Right cardiac atrium (tissue), 5 donors: ENCODE measurements around the gene GTSE1. TPM values are rescaled to one million over a fixed set of nuclear protein-coding genes. Genes with fewer than 3 reads are reported as not detected.
"Not testable (repeated sequence)": the region's sequence is repeated elsewhere in the genome, so short reads cannot be mapped to it uniquely, and the experiment has no call there.

Source experiments
- ATAC-seq, 2 donors: fragments of 200-7000 bp; cut with Tn5 transposase; one replicate each; pipeline versions ENCODE4 v1.8.0 to v1.9.1; 2020; ENCODE audit warnings: moderate library complexity in 2 of 2, mild to moderate bottlenecking in 1 of 2
- DNase-seq, 3 donors: peaks; one replicate each; pipeline ENCODE4 v3.0.0-alpha.2; 2020
- H3K27ac ChIP-seq: one replicate; pipeline ENCODE4 v1.5.1; 2013; ENCODE audit warnings: mild to moderate bottlenecking, low read length, control low read depth, moderate library complexity
- H3K27me3 ChIP-seq: one replicate; pipeline ENCODE4 v1.6.1; 2013; ENCODE audit not compliant: control insufficient read depth, insufficient read depth
- H3K4me1 ChIP-seq: one replicate; pipeline ENCODE4 v1.6.1; 2013; ENCODE audit warnings: low read length; ENCODE audit not compliant: control insufficient read depth, insufficient read depth
- H3K4me3 ChIP-seq: one replicate; pipeline ENCODE4 v1.5.1; 2013; ENCODE audit warnings: low read length, control low read depth
- H3K9me3 ChIP-seq: one replicate; pipeline ENCODE4 v1.6.1; 2013; ENCODE audit warnings: low read length; ENCODE audit not compliant: control insufficient read depth
- WGBS: extraction: QIAGEN DNeasy Blood & Tissue Kit; methylation state at CpG from one replicate; pipeline ENCODE4 v1.1.7; 2013; 5-methylcytosine and 5-hydroxymethylcytosine counted together
- intact Hi-C, 4 donors: fragments of 100-400 bp; cut with DNase I; formaldehyde crosslinking; loops; one replicate each; pipeline versions ENCODE4 v1.11.0 to v1.14.0; 2022 to 2023
- polyA plus RNA-seq: library from polyadenylated mRNA; stranded (reverse); fragments of 200-250 nt; gene quantifications from one replicate; pipeline ENCODE4 v1.2.3, GENCODE V29; 2013
- total RNA-seq, 4 donors: library from RNA; stranded (reverse); fragmentation: NEBNext Ultra II Directional; extraction: Animal tissue kit (Norgen Biotek cat#: 25700); gene quantifications; one replicate each; pipeline ENCODE4 v1.2.1, GENCODE V29; 2021
- donor health status: healthy with polysubstance abuse.
- donor health status: DM: no; HTN: yes; CAD: no.
- donor health status: DM: no; HTN: no; CAD: no.
- donor health status: DM: no; HTN: yes; CAD: no; lungs with severe emphysema.
- donor health status: DM: yes; HTN: yes; CAD: no.

GTSE1 gene
- total and polyA plus RNA-seq, 5 donors = 0.42 to 1.8 (median 1.2) TPM

DNA sequence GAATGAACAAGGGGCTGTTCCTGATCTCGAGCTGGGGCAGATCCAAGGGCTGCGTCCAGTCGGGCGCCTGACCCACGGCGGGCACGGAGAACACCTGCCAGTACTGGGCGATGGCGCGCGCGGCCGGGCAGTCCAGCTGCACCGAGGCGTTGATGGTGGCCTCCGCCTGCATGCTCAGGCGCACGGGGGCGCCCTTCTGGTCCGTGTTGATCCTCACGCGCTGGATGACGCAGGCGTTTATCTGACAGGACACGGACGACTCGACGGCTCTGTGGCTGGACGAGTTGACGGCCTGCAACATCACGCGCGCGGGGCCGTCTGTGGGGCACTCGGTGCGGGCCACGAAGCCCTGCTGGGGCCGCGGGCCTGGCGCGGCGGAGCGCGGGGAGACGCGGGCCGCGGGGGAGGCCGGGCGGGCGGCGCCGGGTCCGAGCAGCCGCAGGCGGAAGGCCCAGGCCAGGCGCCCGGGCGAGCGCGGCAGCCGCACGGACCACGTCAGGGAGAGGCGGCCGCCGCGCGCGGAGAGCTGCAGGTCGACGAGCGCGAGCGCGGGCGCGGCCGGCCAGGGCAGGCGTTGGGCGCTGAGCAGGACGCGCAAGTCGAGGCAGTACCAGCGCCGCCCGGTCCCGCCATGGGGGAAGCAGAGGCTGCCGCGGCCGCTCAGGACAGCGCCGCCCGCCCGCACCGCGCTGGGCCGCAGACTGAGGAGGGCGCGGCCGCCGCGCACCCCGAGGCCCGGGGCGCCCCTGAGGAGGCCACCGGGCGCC is 34.0 kb upstream of the GTSE1 start:
- intact Hi-C loops = no loop called here

DNA sequence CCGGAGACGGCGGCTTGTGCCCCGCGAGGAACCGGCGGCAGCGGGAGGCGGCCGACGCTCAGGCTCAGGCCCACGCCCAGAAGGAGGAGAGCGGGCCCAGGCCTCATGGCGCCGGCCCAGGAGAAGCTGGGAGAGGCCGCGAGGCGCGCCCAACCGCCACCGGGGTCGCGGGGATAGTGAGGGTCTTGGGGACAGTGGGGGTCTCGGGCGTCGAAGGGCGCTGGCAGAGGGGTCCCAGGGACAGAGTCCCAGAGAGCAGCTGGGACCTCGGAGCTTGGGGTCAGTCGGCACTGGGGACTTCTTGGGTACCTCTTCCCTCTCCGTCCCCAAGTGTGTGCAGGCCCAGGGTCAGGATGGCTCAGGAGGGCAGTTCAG is 33.5 kb upstream of the GTSE1 start, which contains the start of gene PKDREJ:
Gene PKDREJ, minus strand, starts transcription at position 128 of the 375 bp plus-strand sequence. Its CDS starts 21 bp downstream, at position 107.
- DNase-seq = peak in 1 of 3 donors; percentile 67
- Histone ChIP-seq H3K27ac (no peak within 1 kb of the TSS), H3K4me3 (peak within 1 kb of the TSS; percentile 33), H3K9me3 (no peaks in the 10 kb centered on the region), H3K27me3 (no peaks in the 10 kb centered on the region), H3K4me1 (peaks cover 4% of the 10 kb centered on the region)
- WGBS = 45% methylated on average over 30 of the region's 30 CpGs
- intact Hi-C loops = no loop called here
- ATAC-seq = no peak

More for the DNA sequence above, 34.0 kb upstream of the GTSE1 start:
- H3K27ac ChIP-seq = no peak overlapping the region
- no peaks in the 10 kb centered on the region for H3K9me3 ChIP-seq
- H3K27me3 ChIP-seq = no peaks in the 10 kb centered on the region
- H3K4me1 ChIP-seq = peaks cover 4% of the 10 kb centered on the region
- peak; percentile 77 to 90 (median 89) for DNase-seq
- ATAC-seq = peak; percentile 66 to 71
- peak overlapping the region; percentile 33 for H3K4me3 ChIP-seq
- WGBS = 8% methylated on average over 109 of the region's 109 CpGs

DNA sequence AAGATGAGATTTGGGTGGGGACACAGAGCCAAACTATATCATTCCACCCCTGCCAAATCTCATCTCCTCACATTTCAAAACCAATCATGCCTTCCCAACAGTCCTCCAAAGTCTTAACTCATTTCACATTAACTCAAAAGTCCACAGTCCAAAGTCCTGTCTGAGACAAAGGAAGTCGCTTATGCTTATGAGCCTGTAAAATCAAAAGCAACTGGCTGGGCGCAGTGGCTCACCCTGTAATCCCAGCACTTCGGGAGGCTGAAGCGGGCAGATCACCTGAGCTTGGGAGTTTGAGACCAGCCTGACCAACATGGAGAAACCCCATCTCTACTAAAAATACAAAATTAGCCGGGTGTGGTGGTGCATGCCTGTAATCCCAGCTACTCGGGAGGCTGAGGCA is 32.1 kb upstream of the GTSE1 start:
- DNase-seq, intact Hi-C loops, H3K9me3 ChIP-seq, H3K4me3 ChIP-seq, ATAC-seq, H3K4me1 ChIP-seq, H3K27ac ChIP-seq, H3K27me3 ChIP-seq: not testable (repeated sequence)
- 98% methylated on average over 6 of the region's 6 CpGs for WGBS

DNA sequence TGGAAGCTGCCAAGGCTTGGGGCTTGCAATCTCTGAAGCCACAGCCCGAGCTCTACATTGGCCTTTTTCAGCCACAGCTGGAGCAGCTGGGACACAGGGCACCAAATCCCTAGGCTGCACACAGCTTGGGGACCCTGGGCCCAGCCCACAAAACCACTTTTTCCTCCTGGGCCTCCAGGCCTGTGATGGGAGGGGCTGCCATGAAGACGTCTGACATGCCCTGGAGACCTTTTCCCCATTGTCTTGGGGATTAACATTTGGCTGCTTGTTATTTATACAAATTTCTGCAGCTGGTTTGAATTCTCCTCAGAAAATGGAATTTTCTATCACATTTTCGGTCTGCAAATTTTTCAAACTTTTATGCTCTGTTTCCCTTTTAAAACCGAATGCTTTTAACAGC is 31.0 kb upstream of the GTSE1 start:
- intact Hi-C loops, H3K9me3 ChIP-seq, H3K27me3 ChIP-seq, ATAC-seq, H3K4me3 ChIP-seq, H3K27ac ChIP-seq, DNase-seq, H3K4me1 ChIP-seq: not testable (repeated sequence)
- WGBS = 93% methylated on average over 4 of the region's 4 CpGs

DNA sequence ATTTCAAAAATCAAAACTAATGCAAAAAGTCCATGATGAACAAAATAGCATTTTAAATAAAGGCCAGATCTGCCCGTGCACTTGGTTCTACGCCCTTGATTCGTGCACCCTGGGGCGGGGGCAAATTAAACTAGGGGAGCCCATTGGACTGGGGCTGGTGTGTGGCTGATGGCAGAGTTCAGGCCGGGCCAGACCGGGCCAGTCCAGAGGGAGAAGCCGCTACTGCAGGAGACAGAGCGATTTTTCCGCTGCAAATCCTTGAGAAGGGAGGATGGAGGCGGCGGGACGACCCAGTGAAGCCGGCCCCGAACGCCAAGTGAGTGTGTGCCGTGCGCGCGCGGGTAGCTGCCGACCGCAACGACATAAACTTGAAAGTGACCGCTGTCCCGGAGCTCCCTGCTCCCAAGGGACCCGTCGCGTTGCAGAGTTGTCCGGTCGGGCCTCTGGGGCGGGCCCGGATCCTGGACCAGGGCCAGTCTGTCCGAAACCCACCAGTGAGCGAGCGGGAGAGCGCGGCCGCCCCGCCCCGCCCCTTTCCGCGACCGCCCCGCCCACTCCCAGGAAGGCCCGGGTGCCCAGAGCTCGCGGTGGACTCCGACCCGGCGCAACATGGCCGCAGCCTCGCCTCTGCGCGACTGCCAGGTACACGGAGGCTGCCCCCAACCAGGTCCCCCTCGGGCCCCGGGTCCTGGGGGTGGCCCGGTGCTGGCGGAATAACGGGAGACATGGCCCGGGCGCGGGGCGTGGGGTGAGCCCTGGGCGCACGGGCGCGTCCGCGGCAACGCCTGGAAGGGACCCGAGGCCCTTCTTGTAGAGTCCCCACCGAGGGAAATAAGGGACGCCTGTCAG is 29.0 kb upstream of the GTSE1 start, which contains the start of gene TTC38:
Gene TTC38, plus strand, starts transcription at position 578 of the 849 bp plus-strand sequence. Its CDS starts 32 bp downstream, at position 610.
- no peaks in the 10 kb centered on the region for H3K4me1 ChIP-seq
- peak within 1 kb of the TSS; percentile 88 for H3K4me3 ChIP-seq
- intact Hi-C loops = no loop called here
- ATAC-seq = peak; percentile 97 to 98
- under 1% methylated on average over 74 of the region's 74 CpGs for WGBS
- H3K27ac ChIP-seq = peak within 1 kb of the TSS; percentile 76
- H3K9me3 ChIP-seq = no peaks in the 10 kb centered on the region
- H3K27me3 ChIP-seq = no peaks in the 10 kb centered on the region
- DNase-seq = peak; percentile 96 to 98 (median 98)

DNA sequence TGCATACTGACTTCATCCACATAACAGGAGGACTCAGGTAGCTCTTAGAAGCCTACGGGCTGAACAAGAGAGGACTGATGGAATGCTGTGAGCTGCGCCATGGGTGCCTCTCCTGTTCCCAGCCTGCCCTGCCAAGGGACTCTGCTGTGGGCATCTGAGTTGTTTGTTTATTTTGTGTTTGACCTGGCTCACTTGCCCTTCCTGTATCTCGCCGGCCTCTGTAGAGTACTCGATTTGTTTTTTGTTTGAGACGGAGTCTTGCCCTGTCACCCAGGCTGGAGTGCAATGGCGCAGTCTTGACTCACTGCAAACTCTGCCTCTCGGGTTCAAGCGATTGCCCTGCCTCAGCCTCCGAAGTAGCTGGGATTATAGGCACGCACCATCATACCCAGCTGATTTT is 27.1 kb upstream of the GTSE1 start:
- intact Hi-C loops = no loop called here
- no peak overlapping the region for H3K27ac ChIP-seq
- WGBS = 79% methylated on average over 11 of the region's 11 CpGs
- H3K4me1 ChIP-seq = no peaks in the 10 kb centered on the region
- ATAC-seq = no peak
- H3K4me3 ChIP-seq = no peak overlapping the region
- H3K27me3 ChIP-seq = no peaks in the 10 kb centered on the region
- no peak for DNase-seq
- H3K9me3 ChIP-seq = no peaks in the 10 kb centered on the region

DNA sequence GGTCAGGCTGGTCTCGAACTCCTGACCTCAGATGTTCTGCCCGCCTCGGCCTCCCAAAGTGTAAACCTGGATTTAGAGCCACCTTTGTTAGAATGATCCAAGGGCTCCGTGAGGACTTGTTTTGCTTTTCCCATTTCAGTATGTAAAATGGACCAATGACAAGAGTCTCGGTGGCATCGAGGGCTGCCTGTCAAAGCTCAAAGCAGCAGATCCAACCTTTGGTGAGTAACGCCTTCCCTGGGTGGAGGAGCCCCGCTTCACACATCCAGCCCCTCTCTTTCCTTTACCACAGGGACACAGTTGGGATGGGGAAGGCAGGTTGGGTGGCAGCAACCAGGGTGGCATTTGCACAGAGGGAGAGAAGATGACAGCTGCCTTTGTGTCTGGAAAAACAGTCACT is 24.5 kb upstream of the GTSE1 start:
- H3K9me3 ChIP-seq = no peaks in the 10 kb centered on the region
- ATAC-seq = no peak
- no peak overlapping the region for H3K27ac ChIP-seq
- no peak for DNase-seq
- 97% methylated on average over 8 of the region's 8 CpGs for WGBS
- H3K4me3 ChIP-seq = no peak overlapping the region
- no peaks in the 10 kb centered on the region for H3K27me3 ChIP-seq
- no peaks in the 10 kb centered on the region for H3K4me1 ChIP-seq
- intact Hi-C loops = no loop called here

DNA sequence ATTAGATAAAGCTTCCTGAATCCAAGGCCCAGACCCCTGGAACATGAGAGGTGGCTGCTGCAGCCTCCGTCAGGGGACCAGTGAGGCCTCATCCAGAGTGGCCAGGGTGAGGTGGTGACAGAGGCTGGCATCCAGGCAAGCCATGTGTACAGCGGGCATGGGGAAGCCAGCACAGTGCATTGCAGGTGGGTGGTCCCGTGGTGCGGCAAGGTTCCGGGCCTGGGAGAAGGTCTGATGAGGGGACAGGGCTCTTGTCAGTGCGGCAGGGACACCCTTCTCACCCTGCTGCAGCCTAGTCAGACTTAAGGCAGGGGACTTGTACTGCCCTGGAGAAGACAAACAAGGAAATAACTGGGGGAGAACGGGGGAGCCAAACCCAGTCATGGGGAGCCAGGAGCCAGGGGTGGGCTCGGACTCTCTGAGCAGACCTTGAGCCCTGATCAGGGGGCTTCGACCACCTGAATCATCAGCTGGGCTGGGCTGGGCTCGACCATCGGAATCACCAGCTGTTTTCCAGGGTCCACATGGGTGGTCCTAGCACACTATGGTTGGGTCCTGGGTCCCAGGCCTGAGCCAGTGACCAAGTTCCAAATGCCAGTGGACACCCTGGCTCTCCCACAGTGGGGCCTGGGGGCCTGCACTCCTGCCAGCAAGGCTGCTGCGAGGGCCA is 23.8 kb upstream of the GTSE1 start:
- H3K27ac ChIP-seq = no peak overlapping the region
- no peaks in the 10 kb centered on the region for H3K9me3 ChIP-seq
- no peak for DNase-seq
- no peaks in the 10 kb centered on the region for H3K4me1 ChIP-seq
- 94% methylated on average over 12 of the region's 12 CpGs for WGBS
- intact Hi-C loops = no loop called here
- H3K27me3 ChIP-seq = no peaks in the 10 kb centered on the region
- ATAC-seq = peak in 1 of 2 donors; percentile 7
- no peak overlapping the region for H3K4me3 ChIP-seq

DNA sequence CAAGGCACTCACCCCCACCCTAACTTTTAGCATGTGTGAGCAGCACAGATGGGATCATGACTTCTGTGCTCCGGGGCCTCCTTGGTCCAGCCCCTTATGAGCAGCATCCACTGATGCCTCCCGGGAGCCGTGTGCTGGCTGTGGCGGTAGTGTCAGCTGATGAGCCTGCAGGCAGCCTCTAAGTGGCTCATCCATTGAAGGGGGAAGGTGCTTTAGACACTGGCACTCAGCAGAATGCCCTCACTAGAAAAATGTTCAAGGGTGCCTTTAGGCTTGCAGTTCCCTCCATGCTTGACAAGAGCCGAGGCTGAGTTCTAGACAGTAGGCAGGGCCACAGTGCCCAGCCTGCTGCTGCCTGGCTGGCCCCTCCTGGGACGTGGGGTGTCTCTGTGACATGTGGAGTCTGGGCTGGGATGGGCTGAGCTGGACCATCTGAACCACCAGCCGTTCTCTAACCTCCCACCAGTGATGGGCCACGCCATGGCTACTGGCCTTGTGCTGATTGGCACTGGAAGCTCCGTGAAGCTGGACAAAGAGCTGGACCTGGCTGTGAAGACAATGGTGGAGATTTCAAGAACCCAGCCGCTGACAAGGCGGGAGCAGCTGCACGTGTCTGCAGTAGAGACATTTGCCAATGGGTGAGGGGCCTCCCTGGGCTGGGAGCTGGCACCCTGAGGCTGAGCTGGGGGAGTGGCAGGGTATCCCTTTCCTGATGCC is 23.1 kb upstream of the GTSE1 start:
- peak; percentile 48 to 73 for ATAC-seq

DNA sequence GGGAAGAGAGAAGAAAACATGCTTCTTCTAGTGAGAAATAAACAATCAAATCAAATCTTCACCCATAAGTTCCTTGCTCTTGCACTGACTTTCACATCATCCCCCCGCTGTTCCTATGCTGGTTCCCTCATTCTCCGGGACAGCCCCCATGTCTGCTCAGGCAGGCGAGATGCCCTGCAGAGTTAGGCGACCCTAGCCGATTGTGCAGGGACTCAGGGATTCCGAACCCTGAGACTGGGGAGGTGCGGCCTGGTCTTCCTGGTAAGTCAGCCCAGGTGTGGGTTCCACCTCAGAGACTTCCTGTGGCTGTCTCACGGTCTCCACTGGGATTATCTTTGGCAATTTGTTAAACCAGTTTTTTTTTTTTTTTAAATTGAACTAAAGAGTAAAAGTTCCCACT is 22.3 kb upstream of the GTSE1 start:
- DNase-seq (no peak), ATAC-seq (no peak)
- intact Hi-C loops = no loop called here
- Histone ChIP-seq H3K4me1 (no peaks in the 10 kb centered on the region), H3K4me3 (no peak overlapping the region), H3K27me3 (no peaks in the 10 kb centered on the region), H3K9me3 (no peaks in the 10 kb centered on the region), H3K27ac (no peak overlapping the region)
- WGBS = 95% methylated on average over 8 of the region's 8 CpGs

More for the DNA sequence above, 23.1 kb upstream of the GTSE1 start:
- Histone ChIP-seq H3K4me3 (no peak overlapping the region), H3K9me3 (no peaks in the 10 kb centered on the region), H3K27me3 (no peaks in the 10 kb centered on the region), H3K27ac (peak overlapping the region; percentile 19), H3K4me1 (no peaks in the 10 kb centered on the region)
- intact Hi-C loops = no loop called here
- no peak for DNase-seq
- WGBS = 77% methylated on average over 12 of the region's 12 CpGs
